Measurements from ENCODE around the gene BRMS1L.

BRMS1L gene

DNA sequence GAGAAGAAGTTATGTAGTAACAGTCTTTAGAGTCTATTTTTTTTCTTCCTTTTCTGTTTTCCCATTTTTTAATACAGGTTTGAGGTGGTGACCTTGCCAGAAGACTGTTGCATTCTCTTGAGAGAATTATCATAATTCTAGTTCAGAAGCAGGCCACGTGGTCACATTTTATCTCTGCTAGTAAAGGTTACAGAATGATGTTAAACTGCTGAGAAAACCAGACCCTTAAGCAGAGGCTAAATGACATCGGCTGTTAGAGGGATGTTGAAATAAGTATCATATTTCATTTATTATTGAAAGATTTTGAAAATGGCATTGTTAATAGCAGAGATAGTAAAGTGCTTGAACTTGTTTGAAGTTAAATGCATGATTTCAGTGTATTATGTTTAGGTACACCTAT lies 49.2 kb downstream of the BRMS1L start:
- Histone ChIP-seq H3K27ac (ENCODE audit: low read length) (no peak overlapping the region), H3K4me3 (ENCODE audit: low read length) (no peak overlapping the region), H3K36me3 (ENCODE audit: control insufficient read depth, insufficient read depth, low read length) (no peaks in the 10 kb centered on the region), H3K9me3 (ENCODE audit: control insufficient read depth, insufficient read depth, low read length) (no peaks in the 10 kb centered on the region), H3K27me3 (ENCODE audit: control insufficient read depth, insufficient read depth, low read length) (no peaks in the 10 kb centered on the region), H3K4me1 (ENCODE audit: control insufficient read depth, insufficient read depth, low read length) (no peaks in the 10 kb centered on the region)
- no CpG with 5 or more reads among the region's 2 CpGs for WGBS (ENCODE audit: insufficient coverage, insufficient read length)
- no peak for DNase-seq (ENCODE audit: low read depth, low spot score)

DNA sequence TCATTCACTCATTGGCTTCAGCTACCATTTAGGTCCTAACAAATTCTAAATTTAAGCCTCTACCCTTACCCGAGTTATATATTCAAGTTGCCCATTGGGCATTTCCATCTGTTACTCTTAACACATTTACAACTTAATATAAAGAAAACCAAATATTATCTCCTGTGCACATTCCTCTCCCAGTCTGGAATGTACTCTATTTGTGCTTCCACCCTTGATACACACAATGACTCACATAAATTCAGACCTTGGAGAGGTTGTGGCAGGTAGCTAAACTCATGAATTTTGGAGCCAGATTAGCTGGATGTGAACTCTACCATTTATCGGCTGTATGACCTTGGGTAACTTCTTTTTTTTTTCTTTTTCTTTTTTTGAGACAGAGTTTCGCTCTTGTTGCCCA lies 51.1 kb downstream of the BRMS1L start:
- Histone ChIP-seq H3K36me3 (ENCODE audit: control insufficient read depth, insufficient read depth, low read length) (no peaks in the 10 kb centered on the region), H3K9me3 (ENCODE audit: control insufficient read depth, insufficient read depth, low read length) (no peaks in the 10 kb centered on the region), H3K27ac (ENCODE audit: low read length) (no peak overlapping the region), H3K27me3 (ENCODE audit: control insufficient read depth, insufficient read depth, low read length) (peaks cover 2% of the 10 kb centered on the region; the same call in 1 of the 2 replicates), H3K4me3 (ENCODE audit: low read length) (no peak overlapping the region), H3K4me1 (ENCODE audit: control insufficient read depth, insufficient read depth, low read length) (no peaks in the 10 kb centered on the region)
- WGBS (ENCODE audit: insufficient coverage, insufficient read length): no CpG with 5 or more reads among the region's 3 CpGs
- no peak for DNase-seq (ENCODE audit: low read depth, low spot score)

- Histone ChIP-seq H3K4me3 (ENCODE audit: low read length) (no peak overlapping the region), H3K4me1 (ENCODE audit: control insufficient read depth, insufficient read depth, low read length) (no peaks in the 10 kb centered on the region), H3K9me3 (ENCODE audit: control insufficient read depth, insufficient read depth, low read length) (no peaks in the 10 kb centered on the region), H3K27me3 (ENCODE audit: control insufficient read depth, insufficient read depth, low read length) (peaks cover 2% of the 10 kb centered on the region; the same call in 1 of the 2 replicates), H3K27ac (ENCODE audit: low read length) (no peak overlapping the region), H3K36me3 (ENCODE audit: control insufficient read depth, insufficient read depth, low read length) (no peaks in the 10 kb centered on the region)
- no peak for DNase-seq (ENCODE audit: low read depth, low spot score)
- no CpG with 5 or more reads among the region's 9 CpGs for WGBS (ENCODE audit: insufficient coverage, insufficient read length)
Observed at GRCh38 chr14:35878272-35879150, 52.4 kb downstream of the BRMS1L start.

- peaks cover 2% of the 10 kb centered on the region; the same call in 1 of the 2 replicates for H3K27me3 ChIP-seq (ENCODE audit: control insufficient read depth, insufficient read depth, low read length)
- no peak overlapping the region for H3K4me3 ChIP-seq (ENCODE audit: low read length)
- no peaks in the 10 kb centered on the region for H3K36me3 ChIP-seq (ENCODE audit: control insufficient read depth, insufficient read depth, low read length)
- no peaks in the 10 kb centered on the region for H3K4me1 ChIP-seq (ENCODE audit: control insufficient read depth, insufficient read depth, low read length)
- H3K27ac ChIP-seq (ENCODE audit: low read length): no peak overlapping the region
- no CpG with 5 or more reads among the region's 2 CpGs for WGBS (ENCODE audit: insufficient coverage, insufficient read length)
- H3K9me3 ChIP-seq (ENCODE audit: control insufficient read depth, insufficient read depth, low read length): no peaks in the 10 kb centered on the region
- DNase-seq (ENCODE audit: low read depth, low spot score): no peak
Observed at GRCh38 chr14:35879151-35879648, 53.1 kb downstream of the BRMS1L start.

- no peak overlapping the region for H3K4me3 ChIP-seq (ENCODE audit: low read length)
- no peak for DNase-seq (ENCODE audit: low read depth, low spot score)
- no peaks in the 10 kb centered on the region for H3K36me3 ChIP-seq (ENCODE audit: control insufficient read depth, insufficient read depth, low read length)
- H3K27ac ChIP-seq (ENCODE audit: low read length): no peak overlapping the region
- no peaks in the 10 kb centered on the region for H3K4me1 ChIP-seq (ENCODE audit: control insufficient read depth, insufficient read depth, low read length)
- WGBS (ENCODE audit: insufficient coverage, insufficient read length): no CpG with 5 or more reads among the region's 1 CpG
- no peaks in the 10 kb centered on the region for H3K9me3 ChIP-seq (ENCODE audit: control insufficient read depth, insufficient read depth, low read length)
- H3K27me3 ChIP-seq (ENCODE audit: control insufficient read depth, insufficient read depth, low read length): peaks cover 2% of the 10 kb centered on the region; the same call in 1 of the 2 replicates
Observed at GRCh38 chr14:35879654-35880249, 53.6 kb downstream of the BRMS1L start.

DNA sequence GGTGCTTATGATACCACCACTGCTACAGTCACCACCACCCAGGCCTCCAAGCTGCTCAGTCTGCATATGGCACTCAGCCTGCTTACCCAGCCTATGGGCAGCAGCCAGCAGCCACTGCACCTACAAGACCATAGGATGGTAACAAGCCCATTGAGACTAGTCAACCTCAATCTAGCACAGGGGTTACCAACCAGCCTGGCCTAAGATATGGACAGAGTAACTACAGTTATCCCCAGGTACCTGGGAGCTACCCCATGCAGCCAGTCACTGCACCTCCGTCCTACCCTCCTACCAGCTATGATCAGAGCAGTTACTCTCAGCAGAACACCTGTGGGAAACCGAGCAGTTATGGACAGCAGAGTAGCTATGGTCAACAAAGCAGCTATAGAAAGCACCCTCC lies 55.1 kb downstream of the BRMS1L start:
- WGBS (ENCODE audit: insufficient coverage, insufficient read length): no CpG with 5 or more reads among the region's 2 CpGs
- Histone ChIP-seq H3K36me3 (ENCODE audit: control insufficient read depth, insufficient read depth, low read length) (no peaks in the 10 kb centered on the region), H3K4me3 (ENCODE audit: low read length) (no peak overlapping the region), H3K4me1 (ENCODE audit: control insufficient read depth, insufficient read depth, low read length) (no peaks in the 10 kb centered on the region), H3K9me3 (ENCODE audit: control insufficient read depth, insufficient read depth, low read length) (no peaks in the 10 kb centered on the region), H3K27me3 (ENCODE audit: control insufficient read depth, insufficient read depth, low read length) (peaks cover 2% of the 10 kb centered on the region; the same call in 1 of the 2 replicates), H3K27ac (ENCODE audit: low read length) (no peak overlapping the region)
- DNase-seq (ENCODE audit: low read depth, low spot score): no peak

DNA sequence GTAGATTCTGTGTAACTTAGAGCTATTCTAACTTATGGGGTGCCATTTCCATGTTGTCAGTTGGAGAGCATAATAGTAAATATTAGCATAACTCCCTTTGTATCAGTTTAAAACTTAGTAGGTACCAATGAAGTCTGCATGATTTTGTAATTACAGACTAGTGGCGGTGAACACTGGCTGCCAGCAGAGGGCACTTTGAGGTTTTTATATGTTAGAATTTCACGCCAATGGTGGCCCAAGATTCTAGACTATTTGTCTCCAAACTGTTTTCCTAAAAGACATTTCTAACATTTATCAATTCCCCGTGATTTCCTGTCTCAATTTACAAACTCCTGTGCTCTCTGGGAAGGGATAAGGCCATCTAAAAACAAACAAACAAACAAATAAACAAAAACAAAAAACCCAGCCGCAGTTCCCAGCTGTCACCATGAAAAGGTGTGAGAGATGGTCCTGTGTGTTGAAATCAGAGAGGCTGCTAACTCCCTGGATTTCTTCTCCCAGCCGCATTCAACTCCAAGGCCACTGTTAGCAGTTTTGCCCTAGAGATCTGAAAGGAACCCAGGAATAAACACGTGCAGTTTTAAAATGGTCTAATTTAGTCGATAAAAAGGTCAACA lies 57.6 kb downstream of the BRMS1L start:
- H3K27ac ChIP-seq (ENCODE audit: low read length): no peak overlapping the region
- WGBS (ENCODE audit: insufficient coverage, insufficient read length): no CpG with 5 or more reads among the region's 7 CpGs
- H3K4me3 ChIP-seq (ENCODE audit: low read length): no peak overlapping the region
- H3K27me3 ChIP-seq (ENCODE audit: control insufficient read depth, insufficient read depth, low read length): peaks cover 2% of the 10 kb centered on the region; the same call in 1 of the 2 replicates
- H3K36me3 ChIP-seq (ENCODE audit: control insufficient read depth, insufficient read depth, low read length): no peaks in the 10 kb centered on the region
- no peak for DNase-seq (ENCODE audit: low read depth, low spot score)
- H3K9me3 ChIP-seq (ENCODE audit: control insufficient read depth, insufficient read depth, low read length): no peaks in the 10 kb centered on the region
- no peaks in the 10 kb centered on the region for H3K4me1 ChIP-seq (ENCODE audit: control insufficient read depth, insufficient read depth, low read length)

- Histone ChIP-seq H3K27me3 (ENCODE audit: control insufficient read depth, insufficient read depth, low read length) (no peaks in the 10 kb centered on the region), H3K4me3 (ENCODE audit: low read length) (no peak overlapping the region), H3K36me3 (ENCODE audit: control insufficient read depth, insufficient read depth, low read length) (no peaks in the 10 kb centered on the region), H3K27ac (ENCODE audit: low read length) (no peak overlapping the region), H3K4me1 (ENCODE audit: control insufficient read depth, insufficient read depth, low read length) (no peaks in the 10 kb centered on the region), H3K9me3 (ENCODE audit: control insufficient read depth, insufficient read depth, low read length) (no peaks in the 10 kb centered on the region)
- DNase-seq (ENCODE audit: low read depth, low spot score): no peak
Observed at GRCh38 chr14:35890308-35890707, 64.2 kb downstream of the BRMS1L start.

GRCh38 chr14:35895256-35895655 lies 69.1 kb downstream of the BRMS1L start:
- no peaks in the 10 kb centered on the region for H3K36me3 ChIP-seq (ENCODE audit: control insufficient read depth, insufficient read depth, low read length)
- H3K4me3 ChIP-seq (ENCODE audit: low read length): no peak overlapping the region
- no peak for DNase-seq (ENCODE audit: low read depth, low spot score)
- no peaks in the 10 kb centered on the region for H3K9me3 ChIP-seq (ENCODE audit: control insufficient read depth, insufficient read depth, low read length)
- H3K27ac ChIP-seq (ENCODE audit: low read length): no peak overlapping the region
- no peaks in the 10 kb centered on the region for H3K27me3 ChIP-seq (ENCODE audit: control insufficient read depth, insufficient read depth, low read length)
- H3K4me1 ChIP-seq (ENCODE audit: control insufficient read depth, insufficient read depth, low read length): no peaks in the 10 kb centered on the region

GRCh38 chr14:35897616-35898111 lies 71.5 kb downstream of the BRMS1L start:
- DNase-seq (ENCODE audit: low read depth, low spot score): no peak
- Histone ChIP-seq H3K27ac (ENCODE audit: low read length) (no peak overlapping the region), H3K36me3 (ENCODE audit: control insufficient read depth, insufficient read depth, low read length) (no peaks in the 10 kb centered on the region), H3K27me3 (ENCODE audit: control insufficient read depth, insufficient read depth, low read length) (no peaks in the 10 kb centered on the region), H3K4me3 (ENCODE audit: low read length) (no peak overlapping the region), H3K4me1 (ENCODE audit: control insufficient read depth, insufficient read depth, low read length) (no peaks in the 10 kb centered on the region), H3K9me3 (ENCODE audit: control insufficient read depth, insufficient read depth, low read length) (no peaks in the 10 kb centered on the region)
- no CpG with 5 or more reads among the region's 4 CpGs for WGBS (ENCODE audit: insufficient coverage, insufficient read length)
